SK-N-SH (cell line): ENCODE results near the gene BRMS1. TPM values are rescaled to one million over a fixed set of nuclear protein-coding genes. Genes with fewer than 3 reads are reported as not detected.

Source experiments
- CTCF ChIA-PET: fragments of 300-600, 350-600 bp; formaldehyde crosslinking; extraction: SDS; loops from one replicate; lab custom pipeline; 2021; lab: Yijun Ruan, JAX
- POLR2A ChIA-PET: fragments of 350-600 bp; sonication (Branson Sonifier 250); formaldehyde crosslinking; extraction: SDS; loops from one replicate; lab custom pipeline; 2020; ENCODE audit warnings: antibody characterized with exemption, inconsistent platforms; lab: Yijun Ruan, JAX
- DNase-seq: peaks from one replicate; pipeline ENCODE4 v3.0.0; 2012
- H2AFZ ChIP-seq: fragments of 200-600 bp; sonication (generic); 2 replicates; pipeline ENCODE4 v1.8.1; 2016; ENCODE audit warnings: antibody characterized with exemption, mild to moderate bottlenecking, low read depth
- H3F3A ChIP-seq: fragments of 200-600 bp; sonication (generic); replicated peaks from 2 replicates; pipeline ENCODE3; 2016; ENCODE audit warnings: antibody characterized with exemption, mild to moderate bottlenecking; ENCODE audit not compliant: insufficient read depth
- H3K27ac ChIP-seq, 2 experiments: fragments of 200-500 bp in 1 of 2; fragments of 200-600 bp in 1 of 2; sonication (Bioruptor generic) in 1 of 2; sonication (generic), shearing (Covaris generic) in 1 of 2; 2 replicates each; pipeline versions ENCODE4 v1.5.1 to v1.6.1; 2014 to 2016; ENCODE audit warnings: low read depth in 2 of 2, inconsistent platforms in 1 of 2, low read length in 1 of 2, mild to moderate bottlenecking in 1 of 2, mixed read lengths in 1 of 2
- H3K27me3 ChIP-seq: fragments of 200-600 bp; sonication (generic), shearing (Covaris generic); 2 replicates; pipeline ENCODE4 v1.6.1; 2016; ENCODE audit warnings: mixed run types; ENCODE audit not compliant: insufficient read depth
- H3K36me3 ChIP-seq, 2 experiments: fragments of 200-500 bp in 1 of 2; fragments of 200-600 bp in 1 of 2; sonication (Bioruptor generic) in 1 of 2; sonication (generic) in 1 of 2; replicated peaks in 1 of 2; 2 replicates each; pipeline versions ENCODE3 to v1.5.1; 2014 to 2016; ENCODE audit warnings: low read length in 1 of 2, mild to moderate bottlenecking in 1 of 2; ENCODE audit not compliant: insufficient read depth in 2 of 2, control insufficient read depth in 1 of 2
- H3K4me1 ChIP-seq, 2 experiments: fragments of 200-500 bp in 1 of 2; fragments of 200-600 bp in 1 of 2; sonication (Bioruptor generic) in 1 of 2; sonication (generic), shearing (Covaris generic) in 1 of 2; 2 replicates each; pipeline versions ENCODE4 v1.5.1 to v1.6.1; 2014 to 2016; ENCODE audit warnings: low read depth in 1 of 2, low read length in 1 of 2, mixed run types in 1 of 2; ENCODE audit not compliant: insufficient read depth in 2 of 2, control insufficient read depth in 1 of 2
- H3K4me2 ChIP-seq: fragments of 200-600 bp; sonication (generic), shearing (Covaris generic); 2 replicates; pipeline ENCODE4 v1.6.1; 2017; ENCODE audit warnings: mixed run types
- H3K4me3 ChIP-seq, 2 experiments: fragments of 200-500 bp in 1 of 2; fragments of 200-600 bp in 1 of 2; sonication (Bioruptor generic) in 1 of 2; sonication (generic), shearing (Covaris generic) in 1 of 2; 2 replicates each; pipeline versions ENCODE4 v1.5.1 to v1.8.1; 2014 to 2016; ENCODE audit warnings: low read depth in 2 of 2, inconsistent platforms in 1 of 2, low read length in 1 of 2, mild to moderate bottlenecking in 1 of 2, mixed read lengths in 1 of 2, moderate library complexity in 1 of 2
- H3K79me2 ChIP-seq: fragments of 200-600 bp; sonication (generic); 2 replicates; pipeline ENCODE4 v1.8.1; 2017; ENCODE audit warnings: mild to moderate bottlenecking; ENCODE audit not compliant: insufficient read depth
- H3K9ac ChIP-seq: fragments of 200-600 bp; sonication (generic); 2 replicates; pipeline ENCODE4 v1.6.1; 2017; ENCODE audit warnings: mixed run types
- H3K9me2 ChIP-seq: fragments of 200-600 bp; sonication (generic); 2 replicates; pipeline ENCODE4 v1.6.1; 2017; ENCODE audit warnings: mixed run types
- H3K9me3 ChIP-seq: fragments of 200-600 bp; sonication (generic); 2 replicates; pipeline ENCODE4 v1.6.1; 2017; ENCODE audit warnings: mixed run types, mild to moderate bottlenecking, moderate library complexity
- H4K20me1 ChIP-seq: fragments of 200-600 bp; sonication (generic); 2 replicates; pipeline ENCODE4 v1.6.1; 2017; ENCODE audit warnings: mild to moderate bottlenecking, mixed run types; ENCODE audit not compliant: insufficient read depth
- CHD2 ChIP-seq: fragments of 150-350 bp; IDR thresholded peaks from 2 replicates; pipeline ENCODE4 v1.6.1; 2018; ENCODE audit warnings: low read length; ENCODE audit not compliant: partially characterized antibody
- ELF1 ChIP-seq: IDR thresholded peaks from 2 replicates; pipeline ENCODE4 v1.4.0; 2012
- EP300 ChIP-seq, 2 experiments: IDR thresholded peaks; 2 replicates each; pipeline versions ENCODE4 v1.4.0 to v1.6.1; 2012; ENCODE audit warnings: borderline replicate concordance in 1 of 2, low read depth in 1 of 2, low read length in 1 of 2
- EZH2phosphoT487 ChIP-seq: fragments of 200-600 bp; sonication (generic); IDR thresholded peaks from 2 replicates; pipeline ENCODE4 v1.6.1; 2017; ENCODE audit warnings: low read depth, mixed run types, mild to moderate bottlenecking, antibody characterized with exemption, moderate library complexity, borderline replicate concordance
- FOXJ3 ChIP-seq: sonication (generic); formaldehyde crosslinking; IDR thresholded peaks from 2 replicates; pipeline ENCODE4 v1.5.1; 2020; ENCODE audit warnings: mild to moderate bottlenecking, missing genetic modification reagents
- FOXM1 ChIP-seq: IDR thresholded peaks from 2 replicates; pipeline ENCODE4 v1.4.0; 2012; ENCODE audit warnings: low read depth, mild to moderate bottlenecking
- IRF3 ChIP-seq: fragments of 150-350 bp; IDR thresholded peaks from 2 replicates; pipeline ENCODE4 v1.6.1; 2016; ENCODE audit warnings: mild to moderate bottlenecking, low read depth, low read length
- MEF2A ChIP-seq: IDR thresholded peaks from 2 replicates; pipeline ENCODE4 v1.4.0; 2012; ENCODE audit warnings: low read depth, borderline replicate concordance
- MXI1 ChIP-seq: IDR thresholded peaks from 2 replicates; pipeline ENCODE4 v1.6.1; 2012; ENCODE audit warnings: mild to moderate bottlenecking, low read depth, low read length, improper control_type of control experiment
- NFIC ChIP-seq: IDR thresholded peaks from 2 replicates; pipeline ENCODE4 v1.4.0; 2012; ENCODE audit warnings: borderline replicate concordance
- NRF1 ChIP-seq: IDR thresholded peaks from 2 replicates; pipeline ENCODE4 v1.6.1; 2012; ENCODE audit warnings: low read depth, mild to moderate bottlenecking, low read length
- RCOR1 ChIP-seq: fragments of 150-350 bp; IDR thresholded peaks from 2 replicates; pipeline ENCODE4 v1.6.1; 2017; ENCODE audit warnings: antibody characterized with exemption, low read length
- USF1 ChIP-seq: IDR thresholded peaks from 2 replicates; pipeline ENCODE4 v1.4.0; 2012; ENCODE audit warnings: low read depth, borderline replicate concordance
- YY1 ChIP-seq: IDR thresholded peaks from 2 replicates; pipeline ENCODE4 v1.4.0; 2012; ENCODE audit warnings: low read depth, mild to moderate bottlenecking
- ZBTB33 ChIP-seq: IDR thresholded peaks from 2 replicates; pipeline ENCODE4 v1.4.0; 2012; ENCODE audit warnings: low read depth, borderline replicate concordance
- WGBS: methylation state at CpG from one replicate; pipeline ENCODE4 v1.1.6; 2017; ENCODE audit warnings: low lambda C conversion rate; 5-methylcytosine and 5-hydroxymethylcytosine counted together
- polyA plus RNA-seq, 3 experiments: library from polyadenylated mRNA; depleted of rRNA; stranded (reverse); fragments of >200 nt; gene quantifications; 2 replicates each; pipeline ENCODE4 v1.2.3, GENCODE V29; 2012

The BRMS1 gene
- polyA plus RNA-seq, 1 of the 3 experiments (the other 2 are of a cell fraction) = 70.0 TPM

- no peaks in the 10 kb centered on the region for H3K9me2 ChIP-seq
- peaks cover 32 to 60% of the 10 kb centered on the region in 2 experiments for H3K4me1 ChIP-seq
- H3K4me2 ChIP-seq = peak overlapping the region; percentile 20; the same call in 1 of the 2 replicates
- 58% methylated on average over 9 of the region's 14 CpGs for WGBS
- no peaks in the 10 kb centered on the region for H3K27me3 ChIP-seq
- H3F3A ChIP-seq = peaks cover under 1% of the 10 kb centered on the region
- H2AFZ ChIP-seq = no peak overlapping the region
- H3K36me3 ChIP-seq = no peaks in the 10 kb centered on the region
- DNase-seq = peak; percentile 80
- ChIA-PET POLR2A (interaction anchor here (0.6 to 2.4 kb wide), 4 partner anchors 10 to 103 kb away, joined by 3 to 10 read pairs (median 6); partner anchors contain the start of gene YIF1A), CTCF (interaction anchor here (0.7 to 12.4 kb wide), 7 partner anchors 9 to 95 kb away, joined by 3 to 280 read pairs (median 3); partner anchors contain the start of gene RIN1)
- no peaks in the 10 kb centered on the region for H3K79me2 ChIP-seq
- H3K9me3 ChIP-seq = no peaks in the 10 kb centered on the region
- no peaks in the 10 kb centered on the region for H4K20me1 ChIP-seq
- H3K9ac ChIP-seq = no peak overlapping the region
- no peak overlapping the region for H3K4me3 ChIP-seq
- H3K27ac ChIP-seq = peak overlapping the region; percentile 21 to 100; a peak in 3 of 4 replicates
- peak; percentile 38; the same call in 1 of the 2 replicates for TF ChIP-seq NRF1
- no peak for TF ChIP-seq NFIC
- TF ChIP-seq, all 33 proteins: peak for 1
These were observed 27.6 kb downstream of the BRMS1 start for GRCh38 chr11:66317322-66317722.

- WGBS = 25% methylated on average over 12 of the region's 29 CpGs
These were observed 28.1 kb downstream of the BRMS1 start, which contains the start of gene CD248 for GRCh38 chr11:66316849-66317251. Gene CD248 (minus strand): TSS chr11:66317044. CDS start chr11:66317027, 17 bp downstream.

GRCh38 chr11:66315921-66316811, 28.7 kb downstream of the BRMS1 start:
- H3K4me2 ChIP-seq = no peak overlapping the region
- H2AFZ ChIP-seq = no peak overlapping the region
- POLR2A ChIA-PET = interaction anchor here (1.0 to 2.4 kb wide), 3 partner anchors 11 to 27 kb away, joined by 3 to 10 read pairs (median 10); partner anchors contain the start of gene YIF1A
- peaks cover 9% of the 10 kb centered on the region for H3F3A ChIP-seq
- no peak for DNase-seq
- no peak for TF ChIP-seq YY1
- TF ChIP-seq ELF1 = no peak
- TF ChIP-seq IRF3 = no peak
- TF ChIP-seq ZBTB33 = no peak
- no peak for TF ChIP-seq USF1
- TF ChIP-seq MXI1 = no peak
- no peak for TF ChIP-seq RCOR1
- TF ChIP-seq EP300 (IDR thresholded peaks at IDR 0.05; ENCODE audit: borderline replicate concordance in 1 of 2, low read depth in 1 of 2, low read length in 1 of 2) = no peak
- TF ChIP-seq FOXJ3 (CRISPR knock-in tag) = no peak
- TF ChIP-seq FOXM1 = no peak
- TF ChIP-seq MEF2A = no peak
- CTCF ChIA-PET = interaction anchor here (1.1 to 12.4 kb wide), 7 partner anchors 11 to 73 kb away, joined by 3 to 280 read pairs (median 3); partner anchors contain the start of genes B4GAT1, BRMS1, RIN1 and YIF1A
- no peaks in the 10 kb centered on the region for H3K9me3 ChIP-seq
- WGBS = 92% methylated on average over 18 of the region's 52 CpGs
- peak overlapping the region in 1 of 2 experiments; percentile 100; a peak in 2 of 4 replicates for H3K27ac ChIP-seq
- H3K9me2 ChIP-seq = no peaks in the 10 kb centered on the region
- no peak overlapping the region for H3K9ac ChIP-seq
- no peaks in the 10 kb centered on the region for H3K27me3 ChIP-seq
- H4K20me1 ChIP-seq = no peaks in the 10 kb centered on the region
- H3K36me3 ChIP-seq = no peaks in the 10 kb centered on the region
- H3K4me3 ChIP-seq = no peak overlapping the region
- peaks cover 32 to 65% of the 10 kb centered on the region in 2 experiments for H3K4me1 ChIP-seq
- H3K79me2 ChIP-seq = no peaks in the 10 kb centered on the region

More at GRCh38 chr11:66316849-66317251, 28.1 kb downstream of the BRMS1 start, which contains the start of gene CD248:
- H4K20me1 ChIP-seq = no peaks in the 10 kb centered on the region
- H3K27me3 ChIP-seq = no peaks in the 10 kb centered on the region
- ChIA-PET CTCF (interaction anchor here (0.7 to 12.4 kb wide), 6 partner anchors 10 to 73 kb away, joined by 3 to 280 read pairs (median 3); partner anchors contain the start of gene RIN1), POLR2A (interaction anchor here (0.6 to 2.4 kb wide), 4 partner anchors 10 to 104 kb away, joined by 3 to 10 read pairs (median 6); partner anchors contain the start of gene YIF1A)
- H3K4me2 ChIP-seq = peak within 1 kb of the TSS; percentile 20; the same call in 1 of the 2 replicates
- H3K4me1 ChIP-seq = peaks cover 32 to 60% of the 10 kb centered on the region in 2 experiments
- no peak within 1 kb of the TSS for H2AFZ ChIP-seq
- no peak within 1 kb of the TSS for H3K4me3 ChIP-seq
- no peaks in the 10 kb centered on the region for H3K36me3 ChIP-seq
- peaks cover 6% of the 10 kb centered on the region for H3F3A ChIP-seq
- TF ChIP-seq EZH2phosphoT487 (no peak), CHD2 (peak; percentile 58), NRF1 (no peak)
- H3K9me2 ChIP-seq = no peaks in the 10 kb centered on the region
- no peaks in the 10 kb centered on the region for H3K79me2 ChIP-seq
- H3K9ac ChIP-seq = no peak within 1 kb of the TSS
- H3K9me3 ChIP-seq = no peaks in the 10 kb centered on the region
- peak; percentile 83 for DNase-seq
- H3K27ac ChIP-seq = peak within 1 kb of the TSS; percentile 21 to 100; a peak in 3 of 4 replicates
